GM10266 (cell line): Measurements from ENCODE around the gene TMEM30A.

Source experiments
- DNase-seq: peaks from one replicate; pipeline ENCODE4 v3.0.0; 2012; ENCODE audit errors: extremely low spot score
- CTCF ChIP-seq: IDR thresholded peaks from 2 replicates; pipeline ENCODE4 v1.5.1; 2012; ENCODE audit warnings: mild to moderate bottlenecking, low read depth; ENCODE audit not compliant: control insufficient read depth, insufficient read depth; ENCODE audit errors: missing control alignments

Gene TMEM30A

DNA sequence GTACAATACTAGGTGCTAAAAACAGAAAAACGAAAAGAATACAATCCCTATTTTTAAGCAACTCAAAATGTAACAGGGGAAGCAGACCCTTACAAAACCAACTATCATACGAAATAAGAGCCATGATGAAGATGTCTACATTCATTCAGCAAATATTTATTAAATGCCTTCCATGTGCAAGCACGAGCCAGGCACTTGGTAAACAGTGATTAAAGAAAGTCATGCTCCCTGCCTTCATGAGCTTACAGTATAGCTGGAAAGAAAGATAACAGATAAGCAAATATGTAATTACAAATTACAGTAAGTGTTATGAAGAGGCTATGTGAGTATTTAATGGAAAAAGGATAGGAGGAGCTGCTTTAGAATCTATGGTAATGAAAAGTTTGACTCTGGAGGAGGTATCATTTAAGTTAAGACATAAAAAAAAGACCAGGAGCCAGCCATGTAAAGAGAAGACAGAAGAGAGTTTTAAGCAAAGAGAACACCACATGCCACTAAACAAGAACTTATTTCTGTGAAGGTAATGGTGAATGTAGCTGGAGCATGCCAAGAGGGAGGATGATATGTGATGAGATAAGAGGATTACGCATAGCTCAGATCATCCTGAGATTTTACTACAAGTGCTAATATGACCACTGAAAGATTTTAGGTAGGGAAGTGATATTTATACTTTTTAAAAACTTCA is 21.7 kb downstream of the TMEM30A start:
- no peak for TF ChIP-seq CTCF
- no peak for DNase-seq

DNA sequence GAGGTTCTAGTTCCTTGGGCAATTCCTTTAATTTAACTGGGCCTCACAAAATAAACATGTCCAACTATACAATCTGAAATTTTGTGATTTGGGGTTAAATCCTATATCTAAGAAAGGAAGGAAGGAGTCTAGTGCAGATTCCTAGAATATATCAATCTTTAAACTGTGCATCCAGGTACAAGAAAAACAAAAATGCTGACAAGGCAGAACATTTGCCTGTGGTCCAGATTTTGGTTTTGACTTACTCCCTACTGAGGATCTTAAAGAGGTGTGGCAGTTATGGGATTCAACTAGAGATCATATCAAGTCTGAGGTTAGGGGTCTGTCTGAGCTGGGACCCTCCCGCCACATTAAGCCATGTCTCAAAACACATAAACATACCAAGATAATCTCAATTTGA is 23.3 kb downstream of the TMEM30A start:
- no peak for TF ChIP-seq CTCF
- no peak for DNase-seq

- no peak for DNase-seq
- TF ChIP-seq CTCF, result no peak
Measured at GRCh38 chr6:75257343-75258087, 27.1 kb downstream of the TMEM30A start.

DNA sequence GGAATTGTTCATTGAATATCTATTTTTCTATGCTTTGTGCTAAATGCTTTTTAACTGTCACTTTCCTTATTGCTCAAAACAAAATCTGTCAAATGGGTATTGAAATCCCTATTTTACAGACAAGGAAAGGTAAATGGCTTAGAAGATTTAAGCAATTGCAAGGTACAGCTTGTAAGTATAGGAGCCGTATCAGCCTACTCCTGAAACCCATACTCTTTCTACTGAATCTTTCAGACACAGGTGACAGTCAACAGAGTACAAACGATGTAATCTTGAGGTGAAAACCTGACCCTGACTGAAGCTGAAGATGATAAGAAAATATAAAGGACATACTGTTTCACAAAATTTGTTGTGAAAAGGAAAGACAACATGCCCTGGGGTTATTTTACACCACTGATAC is 34.0 kb downstream of the TMEM30A start:
- no peak for TF ChIP-seq CTCF

GRCh38 chr6:75249837-75250236 is 34.8 kb downstream of the TMEM30A start:
- DNase-seq, result no peak

More for the DNA sequence above, 34.0 kb downstream of the TMEM30A start:
- no peak for DNase-seq

GRCh38 chr6:75246386-75246785 is 38.2 kb downstream of the TMEM30A start:
- DNase-seq, result no peak
- no peak for TF ChIP-seq CTCF

More at GRCh38 chr6:75249837-75250236, 34.8 kb downstream of the TMEM30A start:
- TF ChIP-seq CTCF, result no peak

DNA sequence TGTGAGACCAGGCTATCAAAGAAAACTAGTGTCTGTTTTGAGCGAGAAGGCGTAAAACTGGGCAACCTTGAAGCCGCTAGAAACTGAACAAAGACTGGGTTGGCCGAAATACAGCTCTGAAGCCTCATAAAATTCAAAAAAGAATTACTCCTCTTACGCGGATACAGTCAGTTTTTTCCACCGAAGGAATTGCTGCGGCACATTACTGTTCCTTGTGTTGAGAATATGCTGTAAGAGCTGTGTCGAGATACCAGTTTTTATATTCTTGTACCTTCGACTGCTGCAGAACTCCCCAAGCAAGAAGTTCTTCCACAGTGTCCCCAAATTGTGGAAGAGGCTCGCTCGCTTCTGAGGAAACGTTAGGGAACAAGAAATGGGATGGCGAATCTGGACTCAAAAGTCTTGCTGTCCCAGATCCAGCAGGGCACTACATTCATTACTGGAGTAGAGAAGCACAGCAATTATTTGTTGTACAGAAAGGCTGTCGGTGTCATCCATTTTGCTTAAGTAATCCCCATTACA is 40.5 kb downstream of the TMEM30A start:
- no peak for DNase-seq
- no peak for TF ChIP-seq CTCF
